ENCODE results near the gene ZDHHC3.

GRCh38 chr3:44995142-44995770, 19.3 kb upstream of the ZDHHC3 start:
- TF ChIP-seq CTCF (conservative IDR thresholded peaks at IDR 0.05 in 1 of 2, IDR thresholded peaks at IDR 0.05 in 1 of 2; ENCODE audit: extremely low read depth in 1 of 2, insufficient read depth in 1 of 2, low read depth in 1 of 2, low read length in 2 of 2) (no peak), EZH2 (IDR thresholded peaks at IDR 0.05; ENCODE audit: borderline replicate concordance, low read length) (no peak)
